ENCODE data around the gene CYP51A1.
"Not testable (repeated sequence)": the region's sequence is repeated elsewhere in the genome, so short reads cannot be mapped to it uniquely, and the experiment has no call there.

Gene CYP51A1

GRCh38 chr7:92134271-92135051 lies at the start of gene CYP51A1:
Gene CYP51A1 (minus strand): TSS chr7:92134477. CDS start chr7:92134364, 113 bp downstream.
- peak; percentile 96 for DNase-seq (ENCODE audit: low spot score)

- peak; percentile 90 for DNase-seq (ENCODE audit: low spot score)
Observed at GRCh38 chr7:92178928-92179924, 44.9 kb upstream of the CYP51A1 start, which contains the start of gene LRRD1. Gene LRRD1 (minus strand): TSS chr7:92179142. CDS start chr7:92165202, 13,940 bp downstream.

- no peak for DNase-seq (ENCODE audit: low spot score)
Observed at GRCh38 chr7:92177362-92177761, 43.1 kb upstream of the CYP51A1 start.

GRCh38 chr7:92169529-92169928 lies 35.3 kb upstream of the CYP51A1 start:
- not testable (repeated sequence) for DNase-seq (ENCODE audit: low spot score)

- DNase-seq (ENCODE audit: low spot score): no peak
Observed at GRCh38 chr7:92161271-92161670, 27.0 kb upstream of the CYP51A1 start.

GRCh38 chr7:92158660-92159575 lies 24.6 kb upstream of the CYP51A1 start:
- no peak for DNase-seq (ENCODE audit: low spot score)

GRCh38 chr7:92156990-92157389 lies 22.7 kb upstream of the CYP51A1 start:
- DNase-seq (ENCODE audit: low spot score): no peak

GRCh38 chr7:92155108-92155739 lies 20.9 kb upstream of the CYP51A1 start:
- no peak for DNase-seq (ENCODE audit: low spot score)

GRCh38 chr7:92150450-92151017 lies 16.3 kb upstream of the CYP51A1 start:
- DNase-seq (ENCODE audit: low spot score): no peak

- no peak for DNase-seq (ENCODE audit: low spot score)
Observed at GRCh38 chr7:92149736-92150239, 15.5 kb upstream of the CYP51A1 start.

GRCh38 chr7:92143192-92143880 lies 9.1 kb upstream of the CYP51A1 start:
- not testable (repeated sequence) for DNase-seq (ENCODE audit: low spot score)

- not testable (repeated sequence) for DNase-seq (ENCODE audit: low spot score)
Observed at GRCh38 chr7:92142791-92143190, 8.5 kb upstream of the CYP51A1 start.

- no peak for DNase-seq (ENCODE audit: low spot score)
Observed at GRCh38 chr7:92141161-92141560, 6.9 kb upstream of the CYP51A1 start.

- DNase-seq (ENCODE audit: low spot score): no peak
Observed at GRCh38 chr7:92137557-92137956, 3.3 kb upstream of the CYP51A1 start.

- DNase-seq (ENCODE audit: low spot score): peak; percentile 59
Observed at GRCh38 chr7:92135052-92135889, 994 bp upstream of the CYP51A1 start.

GRCh38 chr7:92133737-92134270 lies 473 bp downstream of the CYP51A1 start:
- DNase-seq (ENCODE audit: low spot score): peak; percentile 72

- no peak for DNase-seq (ENCODE audit: low spot score)
Observed at GRCh38 chr7:92133133-92133736, 1.0 kb downstream of the CYP51A1 start.

- no peak for DNase-seq (ENCODE audit: low spot score)
Observed at GRCh38 chr7:92131764-92132330, 2.4 kb downstream of the CYP51A1 start.

Measured in Ammon's horn (tissue), 1 donor.